ENCODE results near the gene COL2A1. TPM values are rescaled to one million over a fixed set of nuclear protein-coding genes. Genes with fewer than 3 reads are reported as not detected.
A peak's percentile ranks its signal among the peaks of the same experiment; 100 is the strongest.

COL2A1 gene
- total and polyA plus RNA-seq, 8 donors: 0.06 to 91.3 (median 71.0) TPM; not detected in 1

- no peaks in the 10 kb centered on the region for H3K36me3 ChIP-seq
- H3K4me1 ChIP-seq: peaks cover 0 to 8% of the 10 kb centered on the region in 2 donors
- peak; percentile 34 for ATAC-seq
- no peak for TF ChIP-seq CTCF (IDR thresholded peaks at IDR 0.05)
- no peak overlapping the region for H3K27ac ChIP-seq
- intact Hi-C loops (cut with DNase I): no loop called here
- no peaks in the 10 kb centered on the region for H3K9me3 ChIP-seq
- peak in 2 of 4 donors; percentile 35 to 83 for DNase-seq
- H3K4me3 ChIP-seq: no peak overlapping the region
- peaks cover 5 to 31% of the 10 kb centered on the region in 2 donors for H3K27me3 ChIP-seq
Observed at GRCh38 chr12:47941871-47942613, 62.2 kb downstream of the COL2A1 start.

GRCh38 chr12:47941475-47941780 lies 62.8 kb downstream of the COL2A1 start:
- peaks cover 5 to 31% of the 10 kb centered on the region in 2 donors for H3K27me3 ChIP-seq
- H3K9me3 ChIP-seq: no peaks in the 10 kb centered on the region
- no peak for TF ChIP-seq CTCF (IDR thresholded peaks at IDR 0.05)
- intact Hi-C loops (cut with DNase I): no loop called here
- no peaks in the 10 kb centered on the region for H3K36me3 ChIP-seq
- H3K4me1 ChIP-seq: peaks cover 0 to 2% of the 10 kb centered on the region in 2 donors
- DNase-seq: no peak
- H3K27ac ChIP-seq: no peak overlapping the region
- no peak for ATAC-seq
- no peak overlapping the region for H3K4me3 ChIP-seq

- H3K4me3 ChIP-seq: no peak overlapping the region
- H3K9me3 ChIP-seq: no peaks in the 10 kb centered on the region
- DNase-seq (no peak), ATAC-seq (no peak)
- H3K27ac ChIP-seq: no peak overlapping the region
- H3K27me3 ChIP-seq: peaks cover 5 to 31% of the 10 kb centered on the region in 2 donors
- no peaks in the 10 kb centered on the region for H3K4me1 ChIP-seq
- intact Hi-C loops (cut with DNase I): no loop called here
- no peak for TF ChIP-seq CTCF (IDR thresholded peaks at IDR 0.05)
- H3K36me3 ChIP-seq: no peaks in the 10 kb centered on the region
Observed at GRCh38 chr12:47940773-47941474, 63.4 kb downstream of the COL2A1 start.

GRCh38 chr12:47939009-47939601 lies 65.2 kb downstream of the COL2A1 start:
- ATAC-seq (peak; percentile 9), DNase-seq (no peak)
- H3K27ac ChIP-seq: no peak overlapping the region
- no peaks in the 10 kb centered on the region for H3K4me1 ChIP-seq
- H3K4me3 ChIP-seq: no peak overlapping the region
- no peak for TF ChIP-seq CTCF (IDR thresholded peaks at IDR 0.05)
- no peaks in the 10 kb centered on the region for H3K36me3 ChIP-seq
- intact Hi-C loops (cut with DNase I): no loop called here
- H3K27me3 ChIP-seq: peaks cover 5 to 31% of the 10 kb centered on the region in 2 donors
- no peaks in the 10 kb centered on the region for H3K9me3 ChIP-seq

- no peak for TF ChIP-seq CTCF (IDR thresholded peaks at IDR 0.05)
- ATAC-seq: no peak
- Histone ChIP-seq H3K36me3 (no peaks in the 10 kb centered on the region), H3K4me1 (no peaks in the 10 kb centered on the region), H3K27ac (no peak overlapping the region), H3K9me3 (no peaks in the 10 kb centered on the region), H3K4me3 (no peak overlapping the region), H3K27me3 (peaks cover 5 to 29% of the 10 kb centered on the region in 2 donors)
- intact Hi-C loops (cut with DNase I): no loop called here
- DNase-seq: no peak
Observed at GRCh38 chr12:47938594-47938993, 65.7 kb downstream of the COL2A1 start.
